K562 (cell line): ENCODE measurements around the gene CIART. TPM values are rescaled to one million over a fixed set of nuclear protein-coding genes. Genes with fewer than 3 reads are reported as not detected.

ENCODE experiments used
- CBX5 ChIP-seq: IDR thresholded peaks from 2 replicates; pipeline ENCODE4 v1.6.1; 2014; ENCODE audit warnings: low read depth, borderline replicate concordance
- CREB1 ChIP-seq, 2 experiments: sonication (generic) in 1 of 2; formaldehyde crosslinking in 1 of 2; IDR thresholded peaks; 2 replicates each; pipeline versions ENCODE4 v1.6.1 to v1.8.0; 2012 to 2022; ENCODE audit warnings: inconsistent platforms in 1 of 2, mild to moderate bottlenecking in 1 of 2, missing genetic modification reagents in 1 of 2, moderate library complexity in 1 of 2
- CSDE1 ChIP-seq, 2 experiments: fragments of 450-650 bp; IDR thresholded peaks; 2 replicates each; pipeline ENCODE4 v1.6.1; 2016; ENCODE audit warnings: mild to moderate bottlenecking in 1 of 2
- E2F3 ChIP-seq: fragments of 250-450 bp; sonication (Bioruptor Pico); IDR thresholded peaks from 2 replicates; pipeline ENCODE4 v1.4.0; 2020; ENCODE audit warnings: mild to moderate bottlenecking
- ESRRB ChIP-seq: fragments of 250-450 bp; sonication (Bioruptor Pico); IDR thresholded peaks from 2 replicates; pipeline ENCODE4 v1.5.0; 2020; ENCODE audit warnings: mild to moderate bottlenecking, moderate library complexity, borderline replicate concordance
- FOXA1 ChIP-seq: fragments of 450-650 bp; IDR thresholded peaks from 2 replicates; pipeline ENCODE4 v1.6.1; 2016; ENCODE audit warnings: mild to moderate bottlenecking, borderline replicate concordance
- HDAC1 ChIP-seq, 2 experiments: fragments of 450-650 bp; IDR thresholded peaks; 2 replicates each; pipeline ENCODE4 v1.6.1; 2016 to 2017; ENCODE audit warnings: inconsistent platforms in 1 of 2, mild to moderate bottlenecking in 1 of 2, moderate library complexity in 1 of 2
- HDGF ChIP-seq: fragments of 450-650 bp; IDR thresholded peaks from 2 replicates; pipeline ENCODE4 v1.6.1; 2016
- LARP7 ChIP-seq: fragments of 450-650 bp; IDR thresholded peaks from 2 replicates; pipeline ENCODE4 v1.6.1; 2016
- MIER1 ChIP-seq: fragments of 450-650 bp; IDR thresholded peaks from 2 replicates; pipeline ENCODE4 v1.6.1; 2016; ENCODE audit warnings: antibody characterized with exemption, mild to moderate bottlenecking, low read depth
- MTA1 ChIP-seq: fragments of 450-650 bp; IDR thresholded peaks from 2 replicates; pipeline ENCODE4 v1.6.1; 2017; ENCODE audit warnings: borderline replicate concordance
- NR2C1 ChIP-seq, 2 experiments: fragments of 450-650 bp; IDR thresholded peaks; 2 replicates each; pipeline ENCODE4 v1.6.1; 2017; ENCODE audit warnings: mild to moderate bottlenecking in 2 of 2, antibody characterized with exemption in 1 of 2, inconsistent platforms in 1 of 2, missing compliant biosample characterization in 1 of 2, missing genetic modification characterization in 1 of 2
- POLR3A ChIP-seq: IDR thresholded peaks from 2 replicates; pipeline ENCODE4 v1.6.1; 2011; ENCODE audit warnings: borderline replicate concordance, mild to moderate bottlenecking, moderate library complexity; ENCODE audit not compliant: insufficient read length, insufficient read depth; ENCODE audit errors: extremely low read depth
- RBM15 ChIP-seq: fragments of 200-400 bp; formaldehyde crosslinking; IDR thresholded peaks from 2 replicates; pipeline ENCODE4 v1.6.1; 2018; ENCODE audit warnings: mild to moderate bottlenecking, low read length, moderate library complexity; ENCODE audit not compliant: insufficient read depth
- SAFB ChIP-seq: fragments of 200-400 bp; formaldehyde crosslinking; IDR thresholded peaks from 2 replicates; pipeline ENCODE4 v1.6.1; 2017; ENCODE audit warnings: low read depth, low read length, borderline replicate concordance
- SPI1 ChIP-seq: IDR thresholded peaks from 2 replicates; pipeline ENCODE4 v1.6.1; 2011; ENCODE audit warnings: low read depth, low read length, control low read depth, borderline replicate concordance
- ZNF780A ChIP-seq: fragments of 250-450 bp; sonication (Bioruptor Pico); IDR thresholded peaks from 2 replicates; pipeline ENCODE4 v1.5.0; 2021; ENCODE audit warnings: mild to moderate bottlenecking
- polyA plus RNA-seq, 8 experiments: library from polyadenylated mRNA; depleted of rRNA in 4 of 8; stranded (reverse) in 5 of 8; unstranded in 3 of 8; fragments of >200 nt; fragmentation: Nextera tagmentation in 2 of 8; fragmentation: Illumina TruSeq in 1 of 8; extraction: Ambion mirVana in 2 of 8; extraction: Trizol in 1 of 8; gene quantifications; 2 replicates each; pipeline versions ENCODE4 v1.2.1 to v1.2.3, GENCODE V29; 2011 to 2014; ENCODE audit warnings: inconsistent platforms in 1 of 8, missing spikeins in 1 of 8
- total RNA-seq, 7 experiments: library from RNA; depleted of rRNA in 6 of 7; stranded (reverse); fragments of >200 nt in 6 of 7; fragmentation: Illumina TruSeq in 2 of 7; extraction: Trizol in 2 of 7; gene quantifications; 2 replicates each; pipeline versions ENCODE4 v1.2.1 to v1.2.3, GENCODE V29; 2011 to 2021; ENCODE audit warnings: low replicate concordance in 1 of 7
- TF ChIP-seq, protein P1 (sequence below): sonication (generic); formaldehyde crosslinking; IDR thresholded peaks from 2 replicates; pipeline ENCODE4 v1.9.0; 2022; ENCODE audit warnings: mild to moderate bottlenecking, missing genetic modification reagents
- TF ChIP-seq, protein P2 (sequence below): fragments of 450-650 bp; IDR thresholded peaks from 2 replicates; pipeline ENCODE4 v1.7.1; 2018; ENCODE audit warnings: mild to moderate bottlenecking, low read depth; ENCODE audit not compliant: partially characterized antibody
- TF ChIP-seq, protein P3 (sequence below): sonication (generic); formaldehyde crosslinking; IDR thresholded peaks from 2 replicates; pipeline ENCODE4 v1.8.1; 2023; ENCODE audit warnings: mild to moderate bottlenecking, missing genetic modification reagents
- TF ChIP-seq, protein P4 (sequence below): fragments of 450-650 bp; conservative IDR thresholded peaks from 2 replicates; pipeline ENCODE4 v1.6.1; 2016; ENCODE audit warnings: missing genetic modification characterization, low read depth, mild to moderate bottlenecking, missing compliant biosample characterization, moderate library complexity

Gene CIART
- total and polyA plus RNA-seq, 9 of the 15 experiments (the other 6 are each of a cell fraction or from before 2014, with no cell fraction given): 0.07 to 0.35 (median 0.19) TPM; not detected in 2

DNA sequence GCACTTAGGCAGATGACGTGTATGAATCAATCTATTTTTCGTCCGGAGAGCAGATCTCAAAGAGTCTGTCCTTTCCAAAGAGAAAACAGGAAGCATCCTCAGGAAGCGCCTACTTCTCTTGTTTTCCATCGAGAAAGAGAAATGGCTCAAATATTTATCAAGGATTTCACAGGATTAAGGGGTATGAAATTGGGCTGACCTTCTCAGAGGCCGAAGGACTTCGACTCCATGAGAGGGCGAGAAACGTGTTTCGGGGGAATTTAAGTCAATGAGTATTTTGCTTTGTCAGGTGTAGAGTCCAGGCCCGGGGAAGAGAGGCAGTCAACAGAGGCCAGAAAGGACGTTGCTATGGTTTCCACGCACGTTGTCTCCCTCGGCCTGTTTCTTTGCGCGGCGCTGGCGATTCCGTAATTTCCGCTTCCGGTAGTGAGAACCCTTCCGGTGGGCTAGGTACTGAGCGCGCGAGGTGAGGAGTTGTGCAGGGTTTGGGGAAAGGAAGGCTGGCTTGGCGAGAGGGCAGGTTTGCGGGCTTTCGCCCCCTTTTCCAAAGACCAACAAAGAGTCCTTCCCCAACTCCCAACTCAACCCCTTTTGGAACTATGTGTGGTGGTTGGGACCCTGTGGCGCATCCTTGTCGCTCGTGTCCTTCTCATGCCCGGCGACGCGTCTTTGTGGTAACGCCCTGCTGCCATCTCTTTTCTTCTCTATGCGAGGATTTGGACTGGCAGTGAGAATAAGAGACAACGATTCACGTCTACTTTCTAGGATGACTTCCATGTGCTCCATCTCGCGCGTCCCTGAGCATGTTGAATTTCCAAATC, 11.3 kb downstream of the CIART start, which contains the start of gene MRPS21 (continued):
- TF ChIP-seq SPI1 (no peak), SAFB (no peak), ESRRB (CRISPR knock-in tag) (no peak), ZNF780A (CRISPR knock-in tag) (no peak), RBM15 (no peak), LARP7 (no peak), CBX5 (no peak), CREB1 (IDR thresholded peaks at IDR 0.05) (peak; percentile 96), CREB1 (CRISPR knock-in tag; IDR thresholded peaks at IDR 0.05) (peak; percentile 89), E2F3 (CRISPR knock-in tag) (no peak), HDAC1 (IDR thresholded peaks at IDR 0.05) (peak in 1 of 2 experiments; percentile 83; a peak in 1 of 4 replicates), NR2C1 (IDR thresholded peaks at IDR 0.05) (peak; percentile 71), NR2C1 (tag; IDR thresholded peaks at IDR 0.05) (peak; percentile 74), FOXA1 (no peak), MIER1 (0 out of 2 replicates have a peak, but pooled peaks have one; percentile 8), MTA1 (peak; percentile 97), CSDE1 (IDR thresholded peaks at IDR 0.05) (peak in 1 of 2 experiments; percentile 89; a peak in 2 of 4 replicates), POLR3A (no peak), HDGF (no peak)
- TF ChIP-seq, protein P1, sequence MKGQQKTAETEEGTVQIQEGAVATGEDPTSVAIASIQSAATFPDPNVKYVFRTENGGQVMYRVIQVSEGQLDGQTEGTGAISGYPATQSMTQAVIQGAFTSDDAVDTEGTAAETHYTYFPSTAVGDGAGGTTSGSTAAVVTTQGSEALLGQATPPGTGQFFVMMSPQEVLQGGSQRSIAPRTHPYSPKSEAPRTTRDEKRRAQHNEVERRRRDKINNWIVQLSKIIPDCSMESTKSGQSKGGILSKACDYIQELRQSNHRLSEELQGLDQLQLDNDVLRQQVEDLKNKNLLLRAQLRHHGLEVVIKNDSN: no peak
- TF ChIP-seq, protein P2, sequence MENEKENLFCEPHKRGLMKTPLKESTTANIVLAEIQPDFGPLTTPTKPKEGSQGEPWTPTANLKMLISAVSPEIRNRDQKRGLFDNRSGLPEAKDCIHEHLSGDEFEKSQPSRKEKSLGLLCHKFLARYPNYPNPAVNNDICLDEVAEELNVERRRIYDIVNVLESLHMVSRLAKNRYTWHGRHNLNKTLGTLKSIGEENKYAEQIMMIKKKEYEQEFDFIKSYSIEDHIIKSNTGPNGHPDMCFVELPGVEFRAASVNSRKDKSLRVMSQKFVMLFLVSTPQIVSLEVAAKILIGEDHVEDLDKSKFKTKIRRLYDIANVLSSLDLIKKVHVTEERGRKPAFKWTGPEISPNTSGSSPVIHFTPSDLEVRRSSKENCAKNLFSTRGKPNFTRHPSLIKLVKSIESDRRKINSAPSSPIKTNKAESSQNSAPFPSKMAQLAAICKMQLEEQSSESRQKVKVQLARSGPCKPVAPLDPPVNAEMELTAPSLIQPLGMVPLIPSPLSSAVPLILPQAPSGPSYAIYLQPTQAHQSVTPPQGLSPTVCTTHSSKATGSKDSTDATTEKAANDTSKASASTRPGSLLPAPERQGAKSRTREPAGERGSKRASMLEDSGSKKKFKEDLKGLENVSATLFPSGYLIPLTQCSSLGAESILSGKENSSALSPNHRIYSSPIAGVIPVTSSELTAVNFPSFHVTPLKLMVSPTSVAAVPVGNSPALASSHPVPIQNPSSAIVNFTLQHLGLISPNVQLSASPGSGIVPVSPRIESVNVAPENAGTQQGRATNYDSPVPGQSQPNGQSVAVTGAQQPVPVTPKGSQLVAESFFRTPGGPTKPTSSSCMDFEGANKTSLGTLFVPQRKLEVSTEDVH: peak; percentile 85
- TF ChIP-seq, protein P3, sequence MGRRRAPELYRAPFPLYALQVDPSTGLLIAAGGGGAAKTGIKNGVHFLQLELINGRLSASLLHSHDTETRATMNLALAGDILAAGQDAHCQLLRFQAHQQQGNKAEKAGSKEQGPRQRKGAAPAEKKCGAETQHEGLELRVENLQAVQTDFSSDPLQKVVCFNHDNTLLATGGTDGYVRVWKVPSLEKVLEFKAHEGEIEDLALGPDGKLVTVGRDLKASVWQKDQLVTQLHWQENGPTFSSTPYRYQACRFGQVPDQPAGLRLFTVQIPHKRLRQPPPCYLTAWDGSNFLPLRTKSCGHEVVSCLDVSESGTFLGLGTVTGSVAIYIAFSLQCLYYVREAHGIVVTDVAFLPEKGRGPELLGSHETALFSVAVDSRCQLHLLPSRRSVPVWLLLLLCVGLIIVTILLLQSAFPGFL (CRISPR knock-in tag): 0 out of 2 replicates have a peak, but pooled peaks have one; percentile 42
- TF ChIP-seq, protein P4, sequence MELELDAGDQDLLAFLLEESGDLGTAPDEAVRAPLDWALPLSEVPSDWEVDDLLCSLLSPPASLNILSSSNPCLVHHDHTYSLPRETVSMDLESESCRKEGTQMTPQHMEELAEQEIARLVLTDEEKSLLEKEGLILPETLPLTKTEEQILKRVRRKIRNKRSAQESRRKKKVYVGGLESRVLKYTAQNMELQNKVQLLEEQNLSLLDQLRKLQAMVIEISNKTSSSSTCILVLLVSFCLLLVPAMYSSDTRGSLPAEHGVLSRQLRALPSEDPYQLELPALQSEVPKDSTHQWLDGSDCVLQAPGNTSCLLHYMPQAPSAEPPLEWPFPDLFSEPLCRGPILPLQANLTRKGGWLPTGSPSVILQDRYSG (tag): peak; percentile 78; the same call in 1 of the 2 replicates
